ENCODE results near the gene SLC5A1.

DNA sequence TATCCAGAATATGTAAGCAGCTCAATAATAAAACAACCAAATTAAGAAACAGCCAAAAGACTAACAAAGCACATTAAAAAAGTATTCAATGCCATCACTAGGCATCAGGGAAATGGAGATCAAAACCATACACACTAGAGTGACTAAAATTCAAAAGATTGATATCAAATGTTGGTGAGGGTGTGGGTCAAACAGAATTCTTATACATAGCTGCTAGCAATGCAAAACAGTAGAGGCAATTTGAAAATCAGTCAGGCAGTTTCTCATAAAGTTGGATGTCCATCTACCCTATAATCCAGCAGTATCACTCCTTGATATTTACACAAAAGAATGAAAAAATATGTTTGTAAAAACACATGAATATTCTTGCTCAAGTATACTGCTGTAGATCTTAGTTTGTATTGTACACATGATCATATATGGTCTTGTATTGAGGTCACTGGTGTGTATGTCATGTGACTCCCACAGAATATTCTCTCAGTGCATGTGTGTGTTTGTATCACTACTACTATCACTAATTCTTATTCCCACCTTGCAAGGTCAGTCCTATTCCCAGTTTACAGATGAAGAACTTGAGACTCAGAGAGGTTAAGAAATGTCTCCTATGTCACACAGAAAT lies 54.9 kb downstream of the SLC5A1 start:
- TF ChIP-seq CTCF (IDR thresholded peaks at IDR 0.05; ENCODE audit: low read length) (no peak), EZH2 (optimal IDR thresholded peaks at IDR 0.05; ENCODE audit: low read depth, low read length) (no peak), EZH2phosphoT487 (IDR thresholded peaks at IDR 0.05; ENCODE audit: low read length) (no peak)

All from MM.1S (cell line).